HG03135 (cell line): ENCODE results near the gene GRIA4.

Source experiments
- ATAC-seq: cut with Tn5 transposase; IDR thresholded peaks from one replicate; pipeline ENCODE4 v1.9.1; 2021; ENCODE audit warnings: mild to moderate bottlenecking, moderate library complexity; ENCODE audit not compliant: unreplicated experiment

Gene GRIA4

GRCh38 chr11:105910095-105910715 is 300.3 kb downstream of the GRIA4 start:
- ATAC-seq = no peak

GRCh38 chr11:105911454-105911853 is 301.6 kb downstream of the GRIA4 start:
- no peak for ATAC-seq

DNA sequence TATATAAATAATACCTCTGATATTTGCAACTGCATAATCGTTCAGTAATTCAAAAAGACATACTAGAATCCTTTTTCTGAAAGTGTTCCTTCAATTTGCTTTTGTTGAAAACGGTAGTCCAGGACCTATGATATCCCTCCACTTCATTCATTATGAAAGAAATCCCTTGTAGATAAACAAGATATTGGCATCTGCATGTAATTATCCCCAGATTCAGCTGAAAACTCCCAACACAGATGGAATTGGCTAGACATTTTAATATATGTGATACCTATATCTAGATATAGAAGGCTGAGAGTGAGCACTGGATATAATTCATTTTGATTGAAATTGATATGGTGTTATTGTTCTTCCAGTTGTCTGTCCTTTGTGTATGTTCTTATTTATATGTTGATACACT is 302.8 kb downstream of the GRIA4 start:
- ATAC-seq = no peak

DNA sequence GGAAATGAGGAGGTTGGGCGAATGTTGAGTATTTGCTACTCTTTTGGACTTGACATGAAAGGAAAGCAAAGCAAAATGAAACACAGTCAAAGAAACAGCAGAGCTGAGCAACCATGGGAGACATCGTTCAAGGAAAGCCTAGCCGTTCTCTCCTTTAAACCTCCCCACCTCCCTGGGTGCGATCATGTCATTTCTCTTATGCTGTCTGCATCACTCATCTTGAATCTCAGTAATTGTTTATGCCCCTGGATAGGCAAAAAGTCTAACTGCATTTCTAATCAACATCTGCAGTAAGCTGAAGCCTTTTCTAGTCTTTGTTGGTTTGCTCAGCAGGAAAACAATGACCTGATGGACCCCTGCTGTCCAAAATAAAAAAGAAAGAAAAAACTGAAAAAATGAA is 305.1 kb downstream of the GRIA4 start:
- no peak for ATAC-seq

GRCh38 chr11:105918039-105918438 is 308.2 kb downstream of the GRIA4 start:
- no peak for ATAC-seq

- ATAC-seq = no peak
Measured at GRCh38 chr11:105918600-105918999, 308.7 kb downstream of the GRIA4 start.

DNA sequence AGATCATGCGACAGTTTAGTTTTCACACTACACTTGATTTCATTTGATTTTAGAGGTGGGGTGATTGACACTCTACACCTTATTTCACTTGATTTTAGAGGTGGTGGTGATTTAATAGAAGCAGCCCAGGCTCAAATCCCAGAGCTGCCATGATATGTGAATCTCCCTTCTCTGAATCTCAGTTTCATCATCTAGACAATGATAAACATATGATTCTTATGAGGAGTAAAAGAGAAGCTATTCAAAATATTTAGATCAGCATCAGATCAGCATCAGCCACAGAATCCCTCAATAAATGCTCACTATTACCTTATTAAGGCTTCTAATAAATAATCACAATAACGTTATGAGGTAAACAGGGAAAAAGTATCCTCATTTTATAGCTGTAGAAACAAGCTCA is 313.4 kb downstream of the GRIA4 start:
- no peak for ATAC-seq

DNA sequence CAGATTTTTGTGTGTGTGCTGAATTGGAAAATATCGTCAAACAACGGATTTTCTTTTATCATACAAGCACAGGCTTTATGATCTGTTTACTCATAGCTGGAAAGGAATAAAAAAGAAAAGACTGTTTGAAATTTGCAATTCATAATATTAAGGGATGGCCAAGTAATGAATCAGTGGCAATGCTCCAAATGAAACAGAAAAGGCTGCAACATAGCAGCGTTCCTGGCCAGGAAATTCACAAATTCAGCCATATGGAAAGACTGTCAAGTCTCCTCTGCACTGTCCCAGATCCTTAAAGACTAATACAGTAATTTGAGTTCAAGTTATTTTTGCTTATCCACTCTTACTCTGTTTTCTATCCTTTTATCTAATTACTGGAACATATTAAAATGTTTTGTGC is 313.9 kb downstream of the GRIA4 start:
- no peak for ATAC-seq

- no peak for ATAC-seq
Measured at GRCh38 chr11:105929084-105929955, 319.4 kb downstream of the GRIA4 start.

- ATAC-seq = no peak
Measured at GRCh38 chr11:105933695-105934094, 323.8 kb downstream of the GRIA4 start.

DNA sequence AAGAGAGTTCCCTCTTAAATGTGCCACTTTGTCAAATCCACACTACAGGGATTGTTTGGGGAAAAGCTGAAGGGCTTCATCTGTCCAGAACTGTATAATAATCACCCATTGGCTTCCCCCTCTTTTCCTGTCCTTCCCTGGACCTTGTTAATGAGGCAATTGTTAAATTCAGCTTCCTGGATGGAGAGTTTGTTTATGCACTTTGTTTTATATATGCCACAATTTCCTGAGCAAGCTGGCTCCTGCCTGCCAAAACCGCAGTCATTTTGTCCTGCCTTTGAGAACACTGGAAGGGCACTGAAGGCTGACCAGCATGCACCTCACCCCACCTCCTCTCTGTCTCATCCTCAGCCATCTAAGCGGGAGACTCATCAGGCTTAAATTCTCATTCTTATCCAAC is 325.9 kb downstream of the GRIA4 start:
- ATAC-seq = no peak

DNA sequence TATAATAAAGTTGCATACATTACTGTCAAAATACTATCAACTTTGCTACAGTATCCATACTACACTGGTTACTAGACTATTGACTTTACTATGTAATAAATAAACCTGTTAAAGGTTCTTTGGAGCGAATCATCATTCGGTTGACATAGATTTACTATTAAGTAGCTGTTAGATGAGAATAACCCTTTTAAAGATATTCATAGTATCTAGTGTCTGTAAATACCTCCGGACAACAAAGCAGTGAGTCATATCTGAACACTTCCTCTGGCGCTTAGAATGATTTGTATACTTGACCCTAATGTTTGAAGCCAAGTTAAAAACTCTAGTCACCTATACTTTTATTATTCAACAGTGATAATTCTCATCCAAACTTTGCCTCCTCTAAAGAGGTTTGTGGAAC is 327.5 kb downstream of the GRIA4 start:
- ATAC-seq = no peak

DNA sequence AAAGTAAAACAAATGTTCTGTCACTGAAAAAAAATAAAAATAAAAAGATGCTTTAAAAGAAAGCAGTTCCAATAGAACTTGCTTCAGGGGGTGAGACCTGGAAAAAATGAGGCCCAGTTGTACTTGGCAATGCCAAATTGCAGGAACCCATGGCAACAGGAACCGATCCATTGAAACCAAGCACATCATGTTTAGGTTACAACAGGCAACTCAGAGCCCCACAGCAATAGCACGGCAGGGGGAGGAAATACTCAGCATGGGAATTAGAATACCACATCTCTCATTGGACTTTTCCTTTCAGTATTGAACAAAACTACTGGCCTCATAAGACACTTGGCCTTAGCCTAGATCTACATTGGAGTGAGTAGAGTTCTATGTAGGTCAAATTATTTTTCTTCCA is 327.9 kb downstream of the GRIA4 start:
- ATAC-seq = no peak

- no peak for ATAC-seq
Measured at GRCh38 chr11:105942921-105943320, 333.0 kb downstream of the GRIA4 start.

DNA sequence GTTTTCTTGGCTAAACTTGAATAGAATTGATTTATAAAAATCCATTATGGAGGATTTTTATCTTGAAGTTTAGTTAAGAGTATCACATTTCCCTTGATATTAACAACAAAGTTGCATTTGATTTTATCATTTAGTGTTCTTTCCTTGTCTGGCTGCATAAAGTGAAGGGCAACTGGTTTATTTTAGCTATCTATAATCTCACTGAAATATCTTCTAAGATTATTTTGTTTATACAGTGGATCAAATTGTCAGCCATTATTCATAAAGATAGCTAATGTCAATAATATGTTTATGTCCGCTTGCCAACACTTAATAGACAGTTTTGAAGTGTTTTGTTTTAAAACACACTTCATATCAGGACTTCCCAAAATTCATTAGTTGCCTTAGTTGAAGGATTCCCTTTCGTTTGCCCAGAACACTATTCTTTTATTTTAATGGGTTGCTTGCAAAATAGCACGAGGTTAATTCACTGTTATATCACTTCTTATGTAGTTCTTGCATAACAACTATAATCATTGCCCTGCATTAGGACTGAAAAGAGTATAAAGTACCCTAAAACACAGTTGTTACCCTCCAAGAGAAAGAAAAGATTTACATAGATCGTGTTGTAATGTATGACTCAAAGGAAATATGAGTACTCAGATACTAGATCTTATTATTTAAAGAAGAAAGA is 339.2 kb downstream of the GRIA4 start:
- ATAC-seq = no peak

DNA sequence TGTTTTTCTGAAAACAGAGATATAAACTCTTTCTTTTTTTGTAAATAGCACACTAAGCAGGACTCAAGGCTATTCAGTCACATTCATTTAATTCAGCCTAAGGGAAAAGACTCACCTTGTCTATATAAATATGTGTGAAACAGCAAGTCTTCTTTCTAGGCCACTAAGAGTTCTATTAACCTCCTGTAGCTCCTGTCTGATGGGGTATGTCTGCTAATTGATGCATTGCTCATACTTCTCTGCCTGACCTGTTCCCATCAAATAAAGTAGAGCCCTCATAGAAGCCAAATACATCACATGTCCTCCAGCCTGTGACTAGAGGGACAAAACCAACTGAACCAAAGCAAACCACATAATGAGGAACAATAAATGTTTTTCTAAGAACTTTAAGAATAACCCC is 344.0 kb downstream of the GRIA4 start:
- ATAC-seq = no peak

- no peak for ATAC-seq
Measured at GRCh38 chr11:105960252-105961245, 350.7 kb downstream of the GRIA4 start.

GRCh38 chr11:105968021-105968697 is 358.3 kb downstream of the GRIA4 start:
- ATAC-seq = no peak

DNA sequence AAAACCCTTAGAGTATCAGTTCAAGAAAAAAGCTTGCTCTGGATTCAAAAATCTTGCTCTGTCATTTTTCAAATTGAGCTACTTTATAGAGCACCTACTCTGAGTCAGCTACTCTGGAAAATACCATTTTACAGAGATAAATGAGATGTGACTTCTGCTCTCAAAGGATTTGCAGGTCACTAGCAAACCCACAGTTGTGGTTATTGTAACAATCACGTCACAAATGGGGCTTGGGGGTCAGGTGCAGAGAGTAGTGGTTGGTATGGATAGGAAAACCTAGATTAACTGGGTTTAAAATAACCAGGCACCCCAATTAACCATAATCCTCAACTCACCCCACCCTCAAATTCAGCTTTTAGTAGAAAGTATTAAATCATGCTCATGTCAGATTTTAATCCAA is 359.9 kb downstream of the GRIA4 start:
- no peak for ATAC-seq

DNA sequence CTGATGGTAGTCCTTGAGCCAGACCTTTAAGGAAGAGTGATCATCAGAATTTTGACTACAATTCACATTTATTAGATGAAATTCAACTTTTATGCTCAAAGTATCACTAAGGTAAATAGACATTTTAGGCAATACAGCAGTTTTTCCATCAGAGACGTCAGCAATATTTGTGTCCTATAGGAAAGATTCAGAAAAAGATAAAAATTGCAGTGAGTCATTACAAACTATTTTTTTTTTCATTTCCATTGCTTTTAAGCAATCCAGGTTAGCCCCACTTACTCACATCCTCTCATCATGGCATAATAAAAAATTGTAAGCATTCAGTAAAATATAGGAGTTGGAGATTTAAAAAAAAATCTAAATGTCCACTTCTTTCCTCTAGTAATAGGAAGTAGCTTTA is 365.3 kb downstream of the GRIA4 start:
- ATAC-seq = no peak
